ENCODE results near the gene ARHGAP27. TPM values are rescaled to one million over a fixed set of nuclear protein-coding genes. Genes with fewer than 3 reads are reported as not detected.

Gene ARHGAP27
- total RNA-seq, 1 experiment from 2014 or later, result 0.17 TPM

GRCh38 chr17:45398800-45399199 is 33.9 kb downstream of the ARHGAP27 start:
- Histone ChIP-seq H3K9me3 (ENCODE audit: low read depth, low read length, poor library complexity, severe bottlenecking) (no peaks in the 10 kb centered on the region), H3K4me3 (ENCODE audit: low read depth, low read length, poor library complexity, severe bottlenecking) (no peak overlapping the region), H3K27me3 (replicated peaks; ENCODE audit: insufficient read depth, low read depth, low read length, poor library complexity) (no peaks in the 10 kb centered on the region), H3K36me3 (ENCODE audit: insufficient read depth, low read length, poor library complexity, severe bottlenecking) (no peaks in the 10 kb centered on the region), H3K27ac (ENCODE audit: low read depth, low read length, poor library complexity, severe bottlenecking) (no peak overlapping the region), H3K4me1 (ENCODE audit: insufficient read depth, low read length, poor library complexity, severe bottlenecking) (no peaks in the 10 kb centered on the region)
- BruUV-seq (replicated peaks), result no TSS peak
- DNase-seq (ENCODE audit: low spot score), result no peak
- intact Hi-C loops (cut with micrococcal nuclease; ENCODE audit: unreplicated experiment), result no loop called here
- CTCF ChIA-PET, result no interaction called here
- POLR2A ChIA-PET (ENCODE audit: low non-redundant PET), result no interaction called here
- TF ChIP-seq EZH2 (IDR thresholded peaks at IDR 0.05; ENCODE audit: borderline replicate concordance, low read depth, low read length, poor library complexity, severe bottlenecking) (no peak), CTCF (conservative IDR thresholded peaks at IDR 0.05; ENCODE audit: low read depth, low read length) (no peak)

- TF ChIP-seq CTCF (conservative IDR thresholded peaks at IDR 0.05; ENCODE audit: low read depth, low read length) (no peak), EZH2 (IDR thresholded peaks at IDR 0.05; ENCODE audit: borderline replicate concordance, low read depth, low read length, poor library complexity, severe bottlenecking) (no peak)
- no TSS peak for BruUV-seq (replicated peaks)
- Histone ChIP-seq H3K27me3 (replicated peaks; ENCODE audit: insufficient read depth, low read depth, low read length, poor library complexity) (no peaks in the 10 kb centered on the region), H3K9me3 (ENCODE audit: low read depth, low read length, poor library complexity, severe bottlenecking) (no peaks in the 10 kb centered on the region), H3K36me3 (ENCODE audit: insufficient read depth, low read length, poor library complexity, severe bottlenecking) (no peaks in the 10 kb centered on the region), H3K4me1 (ENCODE audit: insufficient read depth, low read length, poor library complexity, severe bottlenecking) (no peaks in the 10 kb centered on the region), H3K4me3 (ENCODE audit: low read depth, low read length, poor library complexity, severe bottlenecking) (no peak overlapping the region), H3K27ac (ENCODE audit: low read depth, low read length, poor library complexity, severe bottlenecking) (no peak overlapping the region)
- ChIA-PET POLR2A (ENCODE audit: low non-redundant PET) (no interaction called here), CTCF (no interaction called here)
- no peak for DNase-seq (ENCODE audit: low spot score)
- intact Hi-C loops (cut with micrococcal nuclease; ENCODE audit: unreplicated experiment), result no loop called here
Measured at GRCh38 chr17:45397796-45398195, 34.9 kb downstream of the ARHGAP27 start.

- POLR2A ChIA-PET (ENCODE audit: low non-redundant PET), result no interaction called here
- H3K4me3 ChIP-seq (ENCODE audit: low read depth, low read length, poor library complexity, severe bottlenecking), result no peak overlapping the region
- CTCF ChIA-PET, result interaction anchor here (0.6 kb wide), 1 partner anchor 242 kb away, joined by 3 read pairs; no protein-coding TSS in a partner anchor
- TF ChIP-seq EZH2 (IDR thresholded peaks at IDR 0.05; ENCODE audit: borderline replicate concordance, low read depth, low read length, poor library complexity, severe bottlenecking), result no peak
- TF ChIP-seq CTCF (conservative IDR thresholded peaks at IDR 0.05; ENCODE audit: low read depth, low read length), result no peak
- DNase-seq (ENCODE audit: low spot score), result no peak
- no peaks in the 10 kb centered on the region for H3K27me3 ChIP-seq (replicated peaks; ENCODE audit: insufficient read depth, low read depth, low read length, poor library complexity)
- no peaks in the 10 kb centered on the region for H3K36me3 ChIP-seq (ENCODE audit: insufficient read depth, low read length, poor library complexity, severe bottlenecking)
- no TSS peak for BruUV-seq (replicated peaks)
- no peaks in the 10 kb centered on the region for H3K4me1 ChIP-seq (ENCODE audit: insufficient read depth, low read length, poor library complexity, severe bottlenecking)
- no peak overlapping the region for H3K27ac ChIP-seq (ENCODE audit: low read depth, low read length, poor library complexity, severe bottlenecking)
- no peaks in the 10 kb centered on the region for H3K9me3 ChIP-seq (ENCODE audit: low read depth, low read length, poor library complexity, severe bottlenecking)
- intact Hi-C loops (cut with micrococcal nuclease; ENCODE audit: unreplicated experiment), result no loop called here
Measured at GRCh38 chr17:45396496-45397205, 36.0 kb downstream of the ARHGAP27 start.
